GM12878 (cell line): ENCODE data around the gene FKRP. TPM values are rescaled to one million over a fixed set of nuclear protein-coding genes. Genes with fewer than 3 reads are reported as not detected.
A peak's percentile ranks its signal among the peaks of the same experiment; 100 is the strongest.

Source experiments
- ATAC-seq: fragments of 200-7000 bp; cut with Tn5 transposase; 3 replicates; pipeline ENCODE4 v1.9.1; 2020; ENCODE audit warnings: mild to moderate bottlenecking, moderate library complexity
- BruUV-seq: library from RNA; stranded (reverse); fragments of 400-500 nt; replicated peaks from 2 replicates; lab custom pipeline; 2021; lab: Mats Ljungman, UMichigan
- CTCF ChIA-PET: fragments of 300-600 bp; sonication (Branson Sonifier 250); formaldehyde crosslinking; extraction: SDS; loops from one replicate; lab custom pipeline; 2021; ENCODE audit warnings: inconsistent platforms; lab: Yijun Ruan, JAX
- POLR2A ChIA-PET: fragments of 350-600 bp; formaldehyde crosslinking; extraction: SDS; loops from one replicate; lab custom pipeline; 2021; ENCODE audit warnings: inconsistent platforms; lab: Charles Lee
- RAD21 ChIA-PET: fragments of 300-600 bp; sonication (Branson Sonifier 250); formaldehyde crosslinking; loops from one replicate; lab custom pipeline; 2023; ENCODE audit warnings: antibody characterized with exemption; ENCODE audit not compliant: unreplicated experiment; lab: Charles Lee
- SMC1A ChIA-PET: fragments of 300-600 bp; sonication (Branson Sonifier 250); formaldehyde crosslinking; loops from one replicate; lab custom pipeline; 2023; ENCODE audit not compliant: unreplicated experiment, uncharacterized antibody; lab: Charles Lee
- DNase-seq: peaks from one replicate; pipeline ENCODE4 v3.0.0-alpha.2; 2011; ENCODE audit warnings: low read depth, low spot score
- FAIRE-seq: peaks from 3 replicates; lab custom pipeline; 2011; peaks lifted over from hg19 to GRCh38; lab: Jason Lieb, UNC
- H2AFZ ChIP-seq: 2 replicates; pipeline ENCODE4 v1.6.0; 2011; ENCODE audit warnings: low read depth, low read length, control low read depth; ENCODE audit not compliant: control insufficient read depth
- H3K27ac ChIP-seq: 2 replicates; pipeline ENCODE4 v1.5.1; 2011; ENCODE audit warnings: control low read depth; ENCODE audit not compliant: control insufficient read depth, insufficient read depth
- H3K27me3 ChIP-seq, 2 experiments: replicated peaks in 1 of 2; 2 replicates each; pipeline versions ENCODE4 v1.6.0 to v1.6.1; 2011; ENCODE audit warnings: low read length in 1 of 2; ENCODE audit not compliant: control insufficient read depth in 2 of 2, insufficient read depth in 2 of 2
- H3K36me3 ChIP-seq, 2 experiments: 2 replicates each; pipeline ENCODE4 v1.5.1; 2011; ENCODE audit warnings: low read length in 1 of 2; ENCODE audit not compliant: control insufficient read depth in 2 of 2, insufficient read depth in 2 of 2
- H3K4me1 ChIP-seq: 2 replicates; pipeline ENCODE4 v1.6.1; 2011; ENCODE audit warnings: mild to moderate bottlenecking, low read length, moderate library complexity, mixed read lengths; ENCODE audit not compliant: control insufficient read depth, insufficient read depth
- H3K4me2 ChIP-seq: 2 replicates; pipeline ENCODE4 v1.6.0; 2011; ENCODE audit warnings: control low read depth; ENCODE audit not compliant: control insufficient read depth, insufficient read depth
- H3K4me3 ChIP-seq: fragments of 200-600 bp; sonication (generic); 2 replicates; pipeline ENCODE4 v1.5.1; 2016
- H3K79me2 ChIP-seq: 2 replicates; pipeline ENCODE4 v1.6.0; 2011; ENCODE audit warnings: low read length; ENCODE audit not compliant: control insufficient read depth, insufficient read depth
- H3K9ac ChIP-seq: 2 replicates; pipeline ENCODE4 v1.8.0; 2011; ENCODE audit warnings: low read length, control low read depth, mixed read lengths; ENCODE audit not compliant: control insufficient read depth, insufficient read depth
- H3K9me3 ChIP-seq: replicated peaks from 3 replicates; pipeline ENCODE4 v1.5.1; 2011; ENCODE audit warnings: mild to moderate bottlenecking, low read length; ENCODE audit not compliant: control insufficient read depth, insufficient read depth
- H4K20me1 ChIP-seq: 2 replicates; pipeline ENCODE4 v1.6.0; 2011; ENCODE audit not compliant: control insufficient read depth, insufficient read depth
- ATF7 ChIP-seq: fragments of 450-650 bp; IDR thresholded peaks from 2 replicates; pipeline ENCODE4 v1.6.1; 2016; ENCODE audit warnings: low read depth, mild to moderate bottlenecking
- BMI1 ChIP-seq: fragments of 450-650 bp; IDR thresholded peaks from 2 replicates; pipeline ENCODE4 v1.6.1; 2016; ENCODE audit warnings: mild to moderate bottlenecking, moderate library complexity, borderline replicate concordance
- FOXM1 ChIP-seq: IDR thresholded peaks from 2 replicates; pipeline ENCODE4 v1.6.1; 2012; ENCODE audit warnings: low read depth, mild to moderate bottlenecking, inconsistent platforms, low read length, moderate library complexity
- GABPA ChIP-seq: IDR thresholded peaks from 2 replicates; pipeline ENCODE4 v1.6.1; 2014; ENCODE audit warnings: antibody characterized with exemption, low read depth, mild to moderate bottlenecking, inconsistent platforms
- IRF4 ChIP-seq: IDR thresholded peaks from 2 replicates; pipeline ENCODE4 v1.6.1; 2011; ENCODE audit warnings: low read depth, low read length
- NR2F1 ChIP-seq: fragments of 450-650 bp; conservative IDR thresholded peaks from 2 replicates; pipeline ENCODE4 v1.6.1; 2017; ENCODE audit warnings: mild to moderate bottlenecking
- POLR2A ChIP-seq: IDR thresholded peaks from 2 replicates; pipeline ENCODE4 v1.6.1; 2011; ENCODE audit warnings: low read depth, mild to moderate bottlenecking, low read length
- SPI1 ChIP-seq: IDR thresholded peaks from 2 replicates; pipeline ENCODE4 v1.6.1; 2011; ENCODE audit warnings: low read depth, mild to moderate bottlenecking, low read length, moderate library complexity, borderline replicate concordance; ENCODE audit not compliant: insufficient read depth
- ZNF592 ChIP-seq: fragments of 450-650 bp; IDR thresholded peaks from 2 replicates; pipeline ENCODE4 v1.6.1; 2017; ENCODE audit warnings: mild to moderate bottlenecking, moderate library complexity
- WGBS: methylation state at CpG from one replicate; pipeline ENCODE4 v1.1.6; 2016; ENCODE audit warnings: low lambda C conversion rate; ENCODE audit not compliant: insufficient replicate concordance, insufficient coverage; ENCODE audit errors: missing lambda C conversion rate; 5-methylcytosine and 5-hydroxymethylcytosine counted together
- in situ Hi-C: fragments of 300-500 bp; cut with MboI; formaldehyde crosslinking; loops from 9 replicates; pipeline ENCODE4 v1.14.3; 2018; ENCODE audit warnings: mixed read lengths
- intact Hi-C: fragments of 100-400 bp; cut with micrococcal nuclease; formaldehyde crosslinking; loops from one replicate; pipeline ENCODE4 v1.14.2; 2022; ENCODE audit not compliant: unreplicated experiment
- polyA plus RNA-seq, 11 experiments: library from polyadenylated mRNA; depleted of rRNA in 4 of 11; unstranded in 6 of 11; stranded (reverse) in 5 of 11; fragments of >200 nt; fragmentation: Nextera tagmentation in 4 of 11; fragmentation: Illumina TruSeq in 1 of 11; extraction: Ambion mirVana in 4 of 11; extraction: Trizol in 1 of 11; gene quantifications; 1 replicate in 1 of 11; 2 replicates in 10 of 11; pipeline versions ENCODE4 v1.2.1 to v1.2.3, GENCODE V29; 2011 to 2016; ENCODE audit warnings: inconsistent platforms in 2 of 11, missing spikeins in 2 of 11, low read depth in 1 of 11
- total RNA-seq, 4 experiments: library from RNA; depleted of rRNA in 3 of 4; stranded (reverse); fragments of >200 nt in 3 of 4; fragmentation: Illumina TruSeq in 1 of 4; extraction: Trizol in 1 of 4; gene quantifications; 2 replicates each; pipeline versions ENCODE4 v1.2.1 to v1.2.3, GENCODE V29; 2013 to 2021

FKRP gene
- total and polyA plus RNA-seq, 10 of the 15 experiments (the other 5 are each of a cell fraction or from before 2014, with no cell fraction given): 1.3 to 14.1 (median 7.8) TPM

GRCh38 chr19:46788262-46788967, 42.6 kb downstream of the FKRP start, which contains the start of gene SLC1A5 (continued):
- no peak for TF ChIP-seq GABPA
- TF ChIP-seq POLR2A: peak; percentile 100
- no peak for TF ChIP-seq IRF4

- in situ Hi-C loops: no loop called here
- Histone ChIP-seq H4K20me1 (no peaks in the 10 kb centered on the region; the same call in 1 of the 2 replicates), H3K4me3 (no peak overlapping the region), H3K27ac (no peak overlapping the region), H3K4me1 (0 out of 2 replicates have a peak, but pooled peaks cover 7% of the 10 kb centered on the region), H3K36me3 (no peaks in the 10 kb centered on the region), H3K4me2 (peak overlapping the region; percentile 66; the same call in 1 of the 2 replicates)
- no TSS peak for BruUV-seq
- RAD21 ChIA-PET: interaction anchor here (1.6 to 1.9 kb wide), 2 partner anchors 33 to 51 kb away, joined by 6 read pairs; no protein-coding TSS in a partner anchor
- POLR2A ChIA-PET: interaction anchor here (0.6 to 3.1 kb wide), 7 partner anchors 16 to 144 kb away, joined by 3 to 13 read pairs (median 5); no protein-coding TSS in a partner anchor
- FAIRE-seq: no peak
- no peak for ATAC-seq
- intact Hi-C loops: loop anchor here (5.0 kb wide), 1 partner anchor 33 kb away; no protein-coding TSS in a partner anchor
- 63% methylated on average over 9 of the region's 9 CpGs for WGBS
- TF ChIP-seq BMI1 (no peak), ZNF592 (no peak), ATF7 (no peak), FOXM1 (no peak), SPI1 (no peak), NR2F1 (0 out of 2 replicates have a peak, but pooled peaks have one; percentile 45)
- TF ChIP-seq, all 136 proteins: peak for 1
- no peak for DNase-seq
- Histone ChIP-seq H3K27me3 (no peaks in the 10 kb centered on the region; a peak in 1 of 4 replicates), H2AFZ (peak overlapping the region; percentile 73), H3K9ac (no peak overlapping the region), H3K9me3 (no peaks in the 10 kb centered on the region; the same call in 2 of the 3 replicates), H3K79me2 (peaks cover 45% of the 10 kb centered on the region)
- ChIA-PET CTCF (interaction anchor here (0.5 to 3.1 kb wide), 8 partner anchors 10 to 51 kb away, joined by 3 to 13 read pairs (median 6); no protein-coding TSS in a partner anchor), SMC1A (interaction anchor here (1.0 to 1.5 kb wide), 4 partner anchors 19 to 35 kb away, joined by 3 to 4 read pairs (median 3); no protein-coding TSS in a partner anchor)
Observed at GRCh38 chr19:46788968-46789338, 43.1 kb downstream of the FKRP start.
